Trophoblast cell (in vitro differentiated cells and primary cell): ENCODE data around the gene MYLK.

ENCODE experiments used
- DNase-seq, 2 donors: peaks; one replicate each; pipeline ENCODE4 v3.0.0-alpha.2; 2016
- H2AFZ ChIP-seq: 2 replicates; pipeline ENCODE4 v1.6.1; 2013; ENCODE audit warnings: low read length, moderate library complexity, mild to moderate bottlenecking; ENCODE audit not compliant: insufficient read depth, poor library complexity
- H2AK5ac ChIP-seq: 2 replicates; pipeline ENCODE4 v1.6.1; 2013; ENCODE audit warnings: mild to moderate bottlenecking, low read length
- H2BK120ac ChIP-seq: 2 replicates; pipeline ENCODE4 v1.6.1; 2013; ENCODE audit warnings: low read length, mild to moderate bottlenecking, moderate library complexity; ENCODE audit not compliant: insufficient read depth, poor library complexity
- H2BK12ac ChIP-seq: 2 replicates; pipeline ENCODE4 v1.6.1; 2013; ENCODE audit warnings: mild to moderate bottlenecking, low read length, moderate library complexity
- H2BK5ac ChIP-seq: 2 replicates; pipeline ENCODE4 v1.6.1; 2013; ENCODE audit warnings: low read length, low read depth, moderate library complexity, mild to moderate bottlenecking; ENCODE audit not compliant: poor library complexity
- H3K14ac ChIP-seq: 2 replicates; pipeline ENCODE4 v1.6.1; 2013; ENCODE audit warnings: mild to moderate bottlenecking, low read length
- H3K18ac ChIP-seq: 2 replicates; pipeline ENCODE4 v1.6.1; 2013; ENCODE audit warnings: mild to moderate bottlenecking, low read length
- H3K23ac ChIP-seq: 2 replicates; pipeline ENCODE4 v1.6.1; 2013; ENCODE audit warnings: low read length
- H3K27ac ChIP-seq: 2 replicates; pipeline ENCODE4 v1.5.1; 2013; ENCODE audit warnings: low read depth, mild to moderate bottlenecking, inconsistent platforms, low read length, moderate library complexity
- H3K27me3 ChIP-seq: 2 replicates; pipeline ENCODE4 v1.6.1; 2013; ENCODE audit warnings: inconsistent platforms, mild to moderate bottlenecking, low read length, moderate library complexity; ENCODE audit not compliant: insufficient read depth
- H3K36me3 ChIP-seq, 2 experiments: 1 replicate in 1 of 2; 2 replicates in 1 of 2; pipeline ENCODE4 v1.6.1; 2013; ENCODE audit warnings: low read length in 2 of 2, mild to moderate bottlenecking in 2 of 2, moderate library complexity in 1 of 2; ENCODE audit not compliant: insufficient read depth in 2 of 2, control insufficient read depth in 1 of 2
- H3K4ac ChIP-seq: 2 replicates; pipeline ENCODE4 v1.6.1; 2013; ENCODE audit warnings: low read depth, mild to moderate bottlenecking, low read length, moderate library complexity
- H3K4me1 ChIP-seq, 2 experiments: 1 replicate in 1 of 2; 2 replicates in 1 of 2; pipeline ENCODE4 v1.6.1; 2013; ENCODE audit warnings: low read length in 2 of 2, mild to moderate bottlenecking in 2 of 2, moderate library complexity in 1 of 2; ENCODE audit not compliant: insufficient read depth in 2 of 2, control insufficient read depth in 1 of 2
- H3K4me2 ChIP-seq: 2 replicates; pipeline ENCODE4 v1.6.1; 2013; ENCODE audit warnings: inconsistent platforms, mild to moderate bottlenecking, low read length, moderate library complexity
- H3K4me3 ChIP-seq: 2 replicates; pipeline ENCODE4 v1.5.1; 2013; ENCODE audit warnings: mild to moderate bottlenecking, low read depth, low read length, inconsistent platforms
- H3K79me1 ChIP-seq: one replicate; pipeline ENCODE4 v1.6.1; 2013; ENCODE audit warnings: low read length
- H3K79me2 ChIP-seq: 2 replicates; pipeline ENCODE4 v1.6.1; 2013; ENCODE audit warnings: low read length, mild to moderate bottlenecking; ENCODE audit not compliant: control insufficient read depth, insufficient read depth, poor library complexity
- H3K9ac ChIP-seq: 2 replicates; pipeline ENCODE4 v1.6.1; 2013; ENCODE audit warnings: mild to moderate bottlenecking, low read length
- H3K9me3 ChIP-seq: 2 replicates; pipeline ENCODE4 v1.6.1; 2013; ENCODE audit warnings: low read depth, mild to moderate bottlenecking, control low read depth, inconsistent platforms, low read length; ENCODE audit not compliant: insufficient read depth
- H4K12ac ChIP-seq: 2 replicates; pipeline ENCODE4 v1.6.1; 2013; ENCODE audit warnings: low read depth, mild to moderate bottlenecking, low read length, moderate library complexity
- H4K8ac ChIP-seq: 2 replicates; pipeline ENCODE4 v1.6.1; 2013; ENCODE audit warnings: low read depth, mild to moderate bottlenecking, low read length, moderate library complexity
- H4K91ac ChIP-seq: one replicate; pipeline ENCODE4 v1.6.1; 2013; ENCODE audit warnings: low read depth, mild to moderate bottlenecking, low read length, moderate library complexity
- WGBS: extraction: QIAGEN DNeasy Blood & Tissue Kit; methylation state at CpG from one replicate; pipeline ENCODE4 v1.1.7; 2013; ENCODE audit warnings: missing lambda C conversion rate; ENCODE audit not compliant: insufficient read length, insufficient coverage; ENCODE audit errors: extremely low coverage; 5-methylcytosine and 5-hydroxymethylcytosine counted together

The MYLK gene

DNA sequence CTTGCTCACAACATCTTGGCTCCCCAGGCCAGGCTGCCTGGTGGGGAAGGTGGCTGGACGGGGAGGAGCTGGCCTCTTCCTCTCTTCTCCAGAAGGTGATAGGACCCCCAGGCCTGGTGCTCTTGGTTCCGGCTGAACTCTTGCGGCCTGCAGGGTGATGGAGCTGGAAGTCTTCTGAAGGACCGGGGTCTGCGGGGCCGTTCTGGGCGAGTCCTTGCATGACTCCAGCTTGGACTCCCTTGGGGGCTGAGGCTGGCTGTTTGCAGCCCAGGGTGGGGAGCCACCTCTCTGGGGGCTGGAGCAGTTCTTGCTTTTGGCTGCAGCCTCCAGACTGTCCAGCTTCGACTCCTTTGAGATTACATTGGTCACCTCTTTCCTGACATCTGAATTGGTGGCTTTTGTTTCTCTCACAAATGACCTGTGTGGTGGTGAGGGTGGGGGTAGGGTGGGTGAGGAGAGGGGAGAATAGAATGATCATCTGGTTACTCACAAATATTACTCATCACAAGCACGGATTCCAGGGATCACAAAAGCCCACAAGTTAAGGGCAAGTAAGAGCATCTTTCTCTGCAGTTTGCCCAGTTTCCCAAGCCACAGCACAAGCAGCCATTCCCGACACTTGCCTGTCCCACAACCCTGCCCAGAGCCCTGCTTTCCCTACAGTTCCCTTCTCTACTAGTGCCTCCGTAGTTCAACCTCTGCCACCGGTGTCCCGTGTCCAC lies 150.2 kb downstream of the MYLK start:
- Histone ChIP-seq H2AK5ac (no peak overlapping the region), H3K36me3 (peaks cover 28 to 32% of the 10 kb centered on the region in 2 experiments), H4K8ac (no peak overlapping the region), H2BK12ac (peak overlapping the region; percentile 41), H3K27ac (no peak overlapping the region), H3K23ac (no peak overlapping the region), H3K27me3 (no peaks in the 10 kb centered on the region), H3K4me1 (peaks cover 5 to 11% of the 10 kb centered on the region in 2 experiments), H3K79me2 (no peaks in the 10 kb centered on the region), H3K9ac (no peak overlapping the region), H3K4me3 (no peak overlapping the region), H3K18ac (peak overlapping the region; percentile 24), H3K4me2 (no peak overlapping the region), H3K79me1 (peaks cover 6% of the 10 kb centered on the region), H3K4ac (no peak overlapping the region), H2BK5ac (peak overlapping the region; percentile 59), H3K9me3 (peaks cover 6% of the 10 kb centered on the region), H4K12ac (no peak overlapping the region), H4K91ac (no peak overlapping the region), H2AFZ (no peak overlapping the region), H2BK120ac (peak overlapping the region; percentile 30), H3K14ac (peak overlapping the region; percentile 15)
- no peak for DNase-seq
- WGBS: no CpG with 5 or more reads among the region's 13 CpGs

DNA sequence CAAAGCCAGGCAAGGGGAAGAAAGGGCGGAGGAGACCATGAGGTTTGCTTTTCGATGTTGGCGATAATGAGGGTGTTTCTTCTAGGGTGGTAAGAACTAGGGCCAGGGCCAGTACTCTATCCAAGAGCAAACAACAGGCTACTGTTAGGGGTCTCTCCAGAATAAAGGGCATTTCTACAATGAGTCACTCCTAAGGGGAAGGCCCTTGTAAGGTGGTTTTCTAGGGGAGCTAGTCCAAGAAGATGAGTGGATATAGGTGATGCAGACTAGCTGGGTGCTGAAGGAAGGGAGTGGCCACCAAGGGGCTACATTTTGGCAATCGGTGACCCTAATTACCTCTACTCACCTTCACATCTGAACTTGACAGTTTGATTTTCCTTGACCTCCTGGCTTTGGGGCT lies 150.8 kb downstream of the MYLK start:
- H3K4ac ChIP-seq: no peak overlapping the region
- H4K8ac ChIP-seq: no peak overlapping the region
- no CpG with 5 or more reads among the region's 4 CpGs for WGBS
- H2AK5ac ChIP-seq: no peak overlapping the region
- H3K9ac ChIP-seq: no peak overlapping the region
- H3K4me3 ChIP-seq: no peak overlapping the region
- peaks cover 5 to 11% of the 10 kb centered on the region in 2 experiments for H3K4me1 ChIP-seq
- H3K36me3 ChIP-seq: peaks cover 24 to 29% of the 10 kb centered on the region in 2 experiments
- H3K79me2 ChIP-seq: no peaks in the 10 kb centered on the region
- H3K79me1 ChIP-seq: peaks cover 6% of the 10 kb centered on the region
- H2AFZ ChIP-seq: no peak overlapping the region
- H2BK5ac ChIP-seq: no peak overlapping the region
- H2BK120ac ChIP-seq: no peak overlapping the region
- no peak overlapping the region for H3K14ac ChIP-seq
- no peak overlapping the region for H4K12ac ChIP-seq
- H3K27ac ChIP-seq: no peak overlapping the region
- no peak overlapping the region for H4K91ac ChIP-seq
- H3K18ac ChIP-seq: no peak overlapping the region
- no peak overlapping the region for H3K4me2 ChIP-seq
- H2BK12ac ChIP-seq: no peak overlapping the region
- no peak overlapping the region for H3K23ac ChIP-seq
- H3K27me3 ChIP-seq: no peaks in the 10 kb centered on the region
- peaks cover 6% of the 10 kb centered on the region for H3K9me3 ChIP-seq
- DNase-seq: no peak

DNA sequence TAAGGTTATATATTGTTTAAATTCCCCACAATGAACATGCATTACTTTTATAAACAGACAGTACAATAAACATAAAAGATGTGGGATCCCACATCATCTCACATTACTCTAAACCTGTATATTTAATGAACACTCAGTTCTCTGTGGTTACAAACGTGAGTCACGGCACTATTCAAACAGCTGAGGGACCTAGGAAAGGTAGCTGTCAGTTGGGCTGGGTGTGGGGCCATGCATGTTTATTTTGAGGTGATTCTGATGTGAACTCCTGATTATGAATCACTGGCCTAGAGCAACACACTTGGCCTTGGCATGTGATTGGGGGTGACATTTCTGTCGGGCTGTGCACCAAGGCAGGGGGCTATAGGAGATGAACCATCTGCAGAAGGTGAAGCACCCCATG lies 151.7 kb downstream of the MYLK start:
- no CpG with 5 or more reads among the region's 3 CpGs for WGBS
- no peak overlapping the region for H3K14ac ChIP-seq
- H3K18ac ChIP-seq: no peak overlapping the region

DNA sequence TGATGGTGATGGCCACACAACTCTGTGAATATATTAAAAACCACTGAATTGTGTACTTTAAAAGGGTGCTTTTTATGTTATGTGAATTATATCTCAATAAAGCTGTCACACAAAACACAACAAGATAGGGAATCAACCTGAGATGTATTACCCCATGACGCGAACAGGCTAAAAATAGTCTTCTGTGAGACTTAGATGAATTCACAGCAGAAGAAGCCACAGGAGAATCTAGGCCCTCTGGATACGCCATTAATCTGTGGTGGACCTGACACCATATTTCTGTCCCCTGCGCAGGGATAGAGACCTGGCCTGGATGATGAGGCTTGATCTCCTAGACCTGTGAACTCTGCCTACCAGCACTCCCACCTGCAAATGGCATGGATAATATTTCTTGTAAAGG lies 153.3 kb downstream of the MYLK start:
- Histone ChIP-seq H4K12ac (no peak overlapping the region), H3K4me3 (no peak overlapping the region), H2BK120ac (no peak overlapping the region), H3K79me2 (no peaks in the 10 kb centered on the region), H4K8ac (no peak overlapping the region), H3K36me3 (peaks cover 15 to 23% of the 10 kb centered on the region in 2 experiments), H2AK5ac (no peak overlapping the region), H3K27me3 (no peaks in the 10 kb centered on the region), H2AFZ (no peak overlapping the region), H3K4me1 (peaks cover 5 to 9% of the 10 kb centered on the region in 2 experiments), H3K27ac (no peak overlapping the region), H2BK12ac (no peak overlapping the region), H3K9ac (no peak overlapping the region), H3K79me1 (peaks cover 4% of the 10 kb centered on the region), H3K18ac (no peak overlapping the region), H3K4ac (no peak overlapping the region), H4K91ac (no peak overlapping the region), H3K4me2 (no peak overlapping the region), H3K14ac (no peak overlapping the region), H2BK5ac (no peak overlapping the region), H3K23ac (no peak overlapping the region), H3K9me3 (peaks cover 3% of the 10 kb centered on the region)
- no peak for DNase-seq
- no CpG with 5 or more reads among the region's 4 CpGs for WGBS

More for the DNA sequence above, 151.7 kb downstream of the MYLK start:
- no peak overlapping the region for H2AFZ ChIP-seq
- H4K12ac ChIP-seq: no peak overlapping the region
- H2BK120ac ChIP-seq: no peak overlapping the region
- H3K79me2 ChIP-seq: no peaks in the 10 kb centered on the region
- no peak for DNase-seq
- H3K9me3 ChIP-seq: peaks cover 6% of the 10 kb centered on the region
- H3K79me1 ChIP-seq: peaks cover 6% of the 10 kb centered on the region
- no peak overlapping the region for H4K8ac ChIP-seq
- no peaks in the 10 kb centered on the region for H3K27me3 ChIP-seq
- no peak overlapping the region for H2BK12ac ChIP-seq
- no peak overlapping the region for H3K4me3 ChIP-seq
- H2BK5ac ChIP-seq: no peak overlapping the region
- no peak overlapping the region for H3K23ac ChIP-seq
- H3K4ac ChIP-seq: no peak overlapping the region
- H3K9ac ChIP-seq: no peak overlapping the region
- peaks cover 23 to 25% of the 10 kb centered on the region in 2 experiments for H3K36me3 ChIP-seq
- no peak overlapping the region for H3K4me2 ChIP-seq
- no peak overlapping the region for H2AK5ac ChIP-seq
- peaks cover 5 to 11% of the 10 kb centered on the region in 2 experiments for H3K4me1 ChIP-seq
- H4K91ac ChIP-seq: no peak overlapping the region
- no peak overlapping the region for H3K27ac ChIP-seq
